NCI-H510A (cell line): Measurements from ENCODE around the gene BTNL3.

Experiments used
- DNase-seq: peaks from one replicate; lab custom pipeline; 2025; lab: John Stamatoyannopoulos, UW

The BTNL3 gene

GRCh38 chr5:181047921-181048320 lies 59.3 kb downstream of the BTNL3 start:
- no peak for DNase-seq

GRCh38 chr5:181050016-181050415 lies 61.4 kb downstream of the BTNL3 start:
- DNase-seq, result no peak

- no peak for DNase-seq
Measured at GRCh38 chr5:181051841-181052671, 63.4 kb downstream of the BTNL3 start.

- no peak for DNase-seq
Measured at GRCh38 chr5:181052672-181053487, 64.2 kb downstream of the BTNL3 start.

- DNase-seq, result no peak
Measured at GRCh38 chr5:181053488-181054121, 65.0 kb downstream of the BTNL3 start.

GRCh38 chr5:181054138-181054537 lies 65.5 kb downstream of the BTNL3 start:
- DNase-seq, result no peak

GRCh38 chr5:181054871-181055459 lies 66.3 kb downstream of the BTNL3 start:
- no peak for DNase-seq
